Common myeloid progenitor, CD34-positive (primary cell): ENCODE measurements around the gene BTBD16.

Source experiments
- CTCF ChIA-PET: fragments of 350-600 bp; sonication (Branson Sonifier 250); formaldehyde crosslinking; loops from one replicate; lab custom pipeline; 2021; ENCODE audit warnings: antibody characterized with exemption; lab: Charles Lee
- POLR2A ChIA-PET: fragments of 350-600 bp; sonication (Branson Sonifier 250); formaldehyde crosslinking; loops from one replicate; lab custom pipeline; 2021; ENCODE audit warnings: antibody characterized with exemption; lab: Charles Lee
- DNase-seq, 3 donors: peaks; one replicate each; pipeline versions ENCODE4 v3.0.0 to v3.0.0-alpha.2; 2013
- H3K27ac ChIP-seq, 2 experiments: 1 replicate in 1 of 2; 2 replicates in 1 of 2; pipeline ENCODE4 v1.7.0; 2013; ENCODE audit warnings: inconsistent platforms in 2 of 2, low read length in 2 of 2, mild to moderate bottlenecking in 2 of 2, low read depth in 1 of 2, moderate library complexity in 1 of 2; ENCODE audit not compliant: severe bottlenecking in 2 of 2, insufficient read depth in 1 of 2, poor library complexity in 1 of 2
- H3K27me3 ChIP-seq, 5 experiments: replicated peaks in 2 of 5; 1 replicate in 3 of 5; 2 replicates in 2 of 5; pipeline versions ENCODE4 v1.6.1 to v1.7.0; 2013; ENCODE audit warnings: low read length in 4 of 5, mild to moderate bottlenecking in 2 of 5, moderate library complexity in 2 of 5, inconsistent platforms in 1 of 5; ENCODE audit not compliant: insufficient read depth in 5 of 5, control insufficient read depth in 4 of 5
- H3K36me3 ChIP-seq, 4 experiments: 1 replicate in 2 of 4; 2 replicates in 2 of 4; pipeline versions ENCODE4 v1.6.1 to v1.7.0; 2013; ENCODE audit warnings: low read length in 3 of 4, control low read depth in 1 of 4, mild to moderate bottlenecking in 1 of 4; ENCODE audit not compliant: control insufficient read depth in 4 of 4, insufficient read depth in 4 of 4
- H3K4me1 ChIP-seq, 4 experiments: 1 replicate in 3 of 4; 2 replicates in 1 of 4; pipeline versions ENCODE4 v1.6.1 to v1.7.1; 2013; ENCODE audit warnings: low read length in 3 of 4, mild to moderate bottlenecking in 3 of 4, control low read depth in 1 of 4, inconsistent platforms in 1 of 4, moderate library complexity in 1 of 4; ENCODE audit not compliant: control insufficient read depth in 4 of 4, insufficient read depth in 4 of 4; ENCODE audit errors: control extremely low read depth in 1 of 4
- H3K4me3 ChIP-seq, 7 experiments: 1 replicate in 4 of 7; 2 replicates in 3 of 7; pipeline versions ENCODE4 v1.5.1 to v1.7.0; 2013; ENCODE audit warnings: mild to moderate bottlenecking in 7 of 7, low read length in 6 of 7, moderate library complexity in 6 of 7, inconsistent platforms in 2 of 7, low read depth in 2 of 7, control low read depth in 1 of 7; ENCODE audit not compliant: insufficient read depth in 4 of 7, control insufficient read depth in 1 of 7; ENCODE audit errors: extremely low read depth in 1 of 7
- H3K9me3 ChIP-seq, 5 experiments: 1 replicate in 4 of 5; 2 replicates in 1 of 5; pipeline versions ENCODE4 v1.6.1 to v1.7.1; 2013; ENCODE audit warnings: low read length in 4 of 5, mild to moderate bottlenecking in 2 of 5, inconsistent platforms in 1 of 5, low read depth in 1 of 5, moderate library complexity in 1 of 5; ENCODE audit not compliant: control insufficient read depth in 4 of 5, insufficient read depth in 2 of 5; ENCODE audit errors: control extremely low read depth in 1 of 5
- WGBS: methylation state at CpG from one replicate; pipeline ENCODE4 v1.1.5; 2013; ENCODE audit not compliant: insufficient coverage; 5-methylcytosine and 5-hydroxymethylcytosine counted together

The BTBD16 gene

GRCh38 chr10:122357685-122358084 lies 86.6 kb downstream of the BTBD16 start:
- CTCF ChIA-PET = interaction anchor here (0.8 kb wide), 1 partner anchor 77 kb away, joined by 3 read pairs; no protein-coding TSS in a partner anchor
- DNase-seq = no peak

GRCh38 chr10:122359621-122360020 lies 88.5 kb downstream of the BTBD16 start:
- CTCF ChIA-PET = interaction anchor here (0.6 to 0.8 kb wide), 2 partner anchors 10 to 16 kb away, joined by 3 read pairs; no protein-coding TSS in a partner anchor
- H3K9me3 ChIP-seq = peaks cover 0 to 11% (median 0%) of the 10 kb centered on the region in 5 experiments
- H3K27me3 ChIP-seq = peaks cover 0 to 4% (median 0%) of the 10 kb centered on the region in 5 experiments
- no peak overlapping the region for H3K27ac ChIP-seq
- H3K36me3 ChIP-seq = no peaks in the 10 kb centered on the region
- DNase-seq = no peak
- POLR2A ChIA-PET = interaction anchor here (0.6 to 0.8 kb wide), 2 partner anchors 10 to 98 kb away, joined by 3 read pairs; no protein-coding TSS in a partner anchor
- H3K4me1 ChIP-seq = no peaks in the 10 kb centered on the region
- no peak overlapping the region for H3K4me3 ChIP-seq
- 86% methylated on average over 1 of the region's 2 CpGs for WGBS

More at GRCh38 chr10:122357685-122358084, 86.6 kb downstream of the BTBD16 start:
- Histone ChIP-seq H3K9me3 (peaks cover 0 to 11% (median 0%) of the 10 kb centered on the region in 5 experiments), H3K4me3 (no peak overlapping the region), H3K36me3 (no peaks in the 10 kb centered on the region), H3K27me3 (peaks cover 0 to 5% (median 4%) of the 10 kb centered on the region in 5 experiments), H3K4me1 (no peaks in the 10 kb centered on the region), H3K27ac (no peak overlapping the region)
- 88% methylated on average over 1 of the region's 4 CpGs for WGBS
- POLR2A ChIA-PET = no interaction called here

GRCh38 chr10:122361046-122361445 lies 90.0 kb downstream of the BTBD16 start:
- H3K36me3 ChIP-seq = no peaks in the 10 kb centered on the region
- POLR2A ChIA-PET = no interaction called here
- peaks cover 0 to 3% (median 0%) of the 10 kb centered on the region in 5 experiments for H3K27me3 ChIP-seq
- CTCF ChIA-PET = no interaction called here
- no peak overlapping the region for H3K4me3 ChIP-seq
- H3K9me3 ChIP-seq = peaks cover 0 to 11% (median 0%) of the 10 kb centered on the region in 5 experiments
- no peak overlapping the region for H3K27ac ChIP-seq
- WGBS = 100% methylated on average over 1 of the region's 1 CpG
- no peaks in the 10 kb centered on the region for H3K4me1 ChIP-seq
- no peak for DNase-seq

GRCh38 chr10:122362031-122362592 lies 91.0 kb downstream of the BTBD16 start:
- ChIA-PET CTCF (no interaction called here), POLR2A (no interaction called here)
- H3K4me1 ChIP-seq = no peaks in the 10 kb centered on the region
- H3K27me3 ChIP-seq = peaks cover 0 to 6% (median 2%) of the 10 kb centered on the region in 5 experiments
- H3K4me3 ChIP-seq = no peak overlapping the region
- 93% methylated on average over 3 of the region's 4 CpGs for WGBS
- H3K27ac ChIP-seq = no peak overlapping the region
- no peaks in the 10 kb centered on the region for H3K36me3 ChIP-seq
- peaks cover 0 to 14% (median 1%) of the 10 kb centered on the region in 5 experiments for H3K9me3 ChIP-seq
- DNase-seq = no peak

GRCh38 chr10:122362621-122363020 lies 91.5 kb downstream of the BTBD16 start:
- 78% methylated on average over 1 of the region's 2 CpGs for WGBS
- H3K27ac ChIP-seq = no peak overlapping the region
- H3K4me3 ChIP-seq = no peak overlapping the region
- POLR2A ChIA-PET = no interaction called here
- DNase-seq = no peak
- no peaks in the 10 kb centered on the region for H3K36me3 ChIP-seq
- no peaks in the 10 kb centered on the region for H3K4me1 ChIP-seq
- H3K27me3 ChIP-seq = peaks cover 0 to 7% (median 2%) of the 10 kb centered on the region in 5 experiments
- CTCF ChIA-PET = no interaction called here
- H3K9me3 ChIP-seq = peaks cover 0 to 14% (median 3%) of the 10 kb centered on the region in 5 experiments

- no peak overlapping the region for H3K27ac ChIP-seq
- H3K9me3 ChIP-seq = peaks cover 0 to 11% (median 3%) of the 10 kb centered on the region in 5 experiments
- H3K27me3 ChIP-seq = peaks cover 0 to 8% (median 3%) of the 10 kb centered on the region in 5 experiments
- no peak overlapping the region for H3K4me3 ChIP-seq
- 100% methylated on average over 2 of the region's 2 CpGs for WGBS
- ChIA-PET POLR2A (no interaction called here), CTCF (no interaction called here)
- no peaks in the 10 kb centered on the region for H3K4me1 ChIP-seq
- no peak for DNase-seq
- no peaks in the 10 kb centered on the region for H3K36me3 ChIP-seq
These were observed 92.2 kb downstream of the BTBD16 start for GRCh38 chr10:122363311-122363710.

- Histone ChIP-seq H3K4me1 (no peaks in the 10 kb centered on the region), H3K27ac (no peak overlapping the region), H3K9me3 (peaks cover 0 to 8% (median 3%) of the 10 kb centered on the region in 5 experiments), H3K27me3 (peaks cover 0 to 10% (median 5%) of the 10 kb centered on the region in 5 experiments), H3K36me3 (no peaks in the 10 kb centered on the region), H3K4me3 (no peak overlapping the region)
- ChIA-PET POLR2A (no interaction called here), CTCF (no interaction called here)
- 78% methylated on average over 5 of the region's 6 CpGs for WGBS
- DNase-seq = no peak
These were observed 92.8 kb downstream of the BTBD16 start for GRCh38 chr10:122363722-122364463.
